Measurements from ENCODE around the gene DYNLRB2. TPM values are rescaled to one million over a fixed set of nuclear protein-coding genes. Genes with fewer than 3 reads are reported as not detected.

Gene DYNLRB2
- total and polyA plus RNA-seq, 9 of the 15 experiments (the other 6 are each of a cell fraction or from before 2014, with no cell fraction given): not detected

GRCh38 chr16:80540516-80541305, at the start of gene DYNLRB2 (continued):
- TF ChIP-seq PCBP2 (IDR thresholded peaks at IDR 0.05; ENCODE audit: low read depth, low read length, poor library complexity, severe bottlenecking) (no peak), FOXA3 (CRISPR knock-in tag; conservative IDR thresholded peaks at IDR 0.05 in 1 of 2, IDR thresholded peaks at IDR 0.05 in 1 of 2) (peak; percentile 30 to 39; a peak in 1 of 4 replicates), LARP7 (IDR thresholded peaks at IDR 0.05) (no peak), ESRRB (CRISPR knock-in tag; IDR thresholded peaks at IDR 0.05; ENCODE audit: borderline replicate concordance) (no peak), ZNF75A (CRISPR knock-in tag; IDR thresholded peaks at IDR 0.05) (no peak), RNF2 (IDR thresholded peaks at IDR 0.05) (peak; percentile 74; the same call in 1 of the 2 replicates), ELF1 (tag; IDR thresholded peaks at IDR 0.05) (peak; percentile 98), GATAD2B (IDR thresholded peaks at IDR 0.05; ENCODE audit: borderline replicate concordance) (no peak), NCOA4 (IDR thresholded peaks at IDR 0.05; ENCODE audit: partially characterized antibody) (no peak), ZEB2 (IDR thresholded peaks at IDR 0.05) (0 out of 2 replicates have a peak, but pooled peaks have one; percentile 40), RB1 (IDR thresholded peaks at IDR 0.05; ENCODE audit: low read depth) (peak; percentile 57; the same call in 1 of the 2 replicates), ZNF639 (CRISPR knock-in tag; conservative IDR thresholded peaks at IDR 0.05 in 1 of 2, IDR thresholded peaks at IDR 0.05 in 1 of 2) (no peak), HIVEP1 (CRISPR knock-in tag; IDR thresholded peaks at IDR 0.05) (no peak), TEAD2 (tag; IDR thresholded peaks at IDR 0.05) (no peak), ZNF311 (CRISPR knock-in tag; IDR thresholded peaks at IDR 0.05) (no peak)
- TF ChIP-seq, protein P1, sequence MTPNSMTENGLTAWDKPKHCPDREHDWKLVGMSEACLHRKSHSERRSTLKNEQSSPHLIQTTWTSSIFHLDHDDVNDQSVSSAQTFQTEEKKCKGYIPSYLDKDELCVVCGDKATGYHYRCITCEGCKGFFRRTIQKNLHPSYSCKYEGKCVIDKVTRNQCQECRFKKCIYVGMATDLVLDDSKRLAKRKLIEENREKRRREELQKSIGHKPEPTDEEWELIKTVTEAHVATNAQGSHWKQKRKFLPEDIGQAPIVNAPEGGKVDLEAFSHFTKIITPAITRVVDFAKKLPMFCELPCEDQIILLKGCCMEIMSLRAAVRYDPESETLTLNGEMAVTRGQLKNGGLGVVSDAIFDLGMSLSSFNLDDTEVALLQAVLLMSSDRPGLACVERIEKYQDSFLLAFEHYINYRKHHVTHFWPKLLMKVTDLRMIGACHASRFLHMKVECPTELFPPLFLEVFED (CRISPR knock-in tag; conservative IDR thresholded peaks at IDR 0.05): 0 out of 2 replicates have a peak, but pooled peaks have one; percentile 33
- TF ChIP-seq, protein P2, sequence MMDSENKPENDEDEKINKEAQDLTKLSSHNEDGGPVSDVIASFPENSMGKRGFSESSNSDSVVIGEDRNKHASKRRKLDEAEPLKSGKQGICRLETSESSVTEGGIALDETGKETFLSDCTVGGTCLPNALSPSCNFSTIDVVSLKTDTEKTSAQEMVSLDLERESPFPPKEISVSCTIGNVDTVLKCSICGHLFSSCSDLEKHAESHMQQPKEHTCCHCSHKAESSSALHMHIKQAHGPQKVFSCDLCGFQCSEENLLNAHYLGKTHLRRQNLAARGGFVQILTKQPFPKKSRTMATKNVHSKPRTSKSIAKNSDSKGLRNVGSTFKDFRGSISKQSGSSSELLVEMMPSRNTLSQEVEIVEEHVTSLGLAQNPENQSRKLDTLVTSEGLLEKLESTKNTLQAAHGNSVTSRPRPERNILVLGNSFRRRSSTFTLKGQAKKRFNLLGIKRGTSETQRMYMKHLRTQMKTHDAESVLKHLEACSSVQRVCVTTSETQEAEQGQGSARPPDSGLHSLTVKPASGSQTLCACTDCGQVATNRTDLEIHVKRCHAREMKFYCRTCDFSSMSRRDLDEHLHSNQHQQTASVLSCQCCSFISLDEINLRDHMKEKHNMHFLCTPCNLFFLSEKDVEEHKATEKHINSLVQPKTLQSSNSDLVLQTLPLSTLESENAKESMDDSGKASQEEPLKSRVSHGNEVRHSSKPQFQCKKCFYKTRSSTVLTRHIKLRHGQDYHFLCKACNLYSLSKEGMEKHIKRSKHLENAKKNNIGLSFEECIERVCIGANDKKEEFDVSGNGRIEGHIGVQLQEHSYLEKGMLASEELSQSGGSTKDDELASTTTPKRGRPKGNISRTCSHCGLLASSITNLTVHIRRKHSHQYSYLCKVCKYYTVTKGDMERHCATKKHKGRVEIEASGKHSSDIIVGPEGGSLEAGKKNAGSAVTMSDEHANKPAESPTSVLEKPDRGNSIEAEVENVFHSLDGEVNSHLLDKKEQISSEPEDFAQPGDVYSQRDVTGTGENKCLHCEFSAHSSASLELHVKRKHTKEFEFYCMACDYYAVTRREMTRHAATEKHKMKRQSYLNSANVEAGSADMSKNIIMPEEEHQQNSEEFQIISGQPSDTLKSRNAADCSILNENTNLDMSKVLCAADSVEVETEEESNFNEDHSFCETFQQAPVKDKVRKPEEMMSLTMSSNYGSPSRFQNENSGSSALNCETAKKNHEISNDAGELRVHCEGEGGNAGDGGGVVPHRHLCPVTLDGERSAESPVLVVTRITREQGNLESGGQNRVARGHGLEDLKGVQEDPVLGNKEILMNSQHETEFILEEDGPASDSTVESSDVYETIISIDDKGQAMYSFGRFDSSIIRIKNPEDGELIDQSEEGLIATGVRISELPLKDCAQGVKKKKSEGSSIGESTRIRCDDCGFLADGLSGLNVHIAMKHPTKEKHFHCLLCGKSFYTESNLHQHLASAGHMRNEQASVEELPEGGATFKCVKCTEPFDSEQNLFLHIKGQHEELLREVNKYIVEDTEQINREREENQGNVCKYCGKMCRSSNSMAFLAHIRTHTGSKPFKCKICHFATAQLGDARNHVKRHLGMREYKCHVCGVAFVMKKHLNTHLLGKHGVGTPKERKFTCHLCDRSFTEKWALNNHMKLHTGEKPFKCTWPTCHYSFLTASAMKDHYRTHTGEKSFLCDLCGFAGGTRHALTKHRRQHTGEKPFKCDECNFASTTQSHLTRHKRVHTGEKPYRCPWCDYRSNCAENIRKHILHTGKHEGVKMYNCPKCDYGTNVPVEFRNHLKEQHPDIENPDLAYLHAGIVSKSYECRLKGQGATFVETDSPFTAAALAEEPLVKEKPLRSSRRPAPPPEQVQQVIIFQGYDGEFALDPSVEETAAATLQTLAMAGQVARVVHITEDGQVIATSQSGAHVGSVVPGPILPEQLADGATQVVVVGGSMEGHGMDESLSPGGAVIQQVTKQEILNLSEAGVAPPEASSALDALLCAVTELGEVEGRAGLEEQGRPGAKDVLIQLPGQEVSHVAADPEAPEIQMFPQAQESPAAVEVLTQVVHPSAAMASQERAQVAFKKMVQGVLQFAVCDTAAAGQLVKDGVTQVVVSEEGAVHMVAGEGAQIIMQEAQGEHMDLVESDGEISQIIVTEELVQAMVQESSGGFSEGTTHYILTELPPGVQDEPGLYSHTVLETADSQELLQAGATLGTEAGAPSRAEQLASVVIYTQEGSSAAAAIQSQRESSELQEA (IDR thresholded peaks at IDR 0.05; ENCODE audit: low read depth): peak; percentile 97
